GM12873 (cell line): ENCODE data around the gene KLLN.

Experiments used
- TF ChIP-seq, protein P1 (sequence below): IDR thresholded peaks from 2 replicates; pipeline ENCODE4 v1.5.1; 2012; ENCODE audit warnings: low read depth, mild to moderate bottlenecking, moderate library complexity, low read length, control low read depth; ENCODE audit not compliant: insufficient read depth; ENCODE audit errors: missing control alignments

Gene KLLN

DNA sequence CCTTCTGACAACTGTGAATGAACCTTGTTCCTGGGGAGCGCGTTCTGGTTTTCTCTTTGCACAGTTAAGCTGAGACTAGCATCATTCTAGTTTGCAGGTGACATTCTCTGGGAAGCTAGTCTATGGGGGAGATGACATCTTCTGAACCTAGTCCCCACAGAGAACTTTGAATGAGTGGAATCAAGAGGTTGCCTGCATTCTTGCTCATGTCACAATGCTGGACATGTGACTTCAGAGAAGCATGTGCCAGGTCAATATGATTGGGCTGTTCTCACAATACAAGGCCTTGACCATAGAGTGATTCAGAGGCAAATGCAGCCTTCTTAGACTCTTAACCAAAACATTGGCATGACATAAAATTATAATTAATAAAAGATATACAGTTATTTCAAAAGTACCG is 22.1 kb downstream of the KLLN start:
- TF ChIP-seq, protein P1, sequence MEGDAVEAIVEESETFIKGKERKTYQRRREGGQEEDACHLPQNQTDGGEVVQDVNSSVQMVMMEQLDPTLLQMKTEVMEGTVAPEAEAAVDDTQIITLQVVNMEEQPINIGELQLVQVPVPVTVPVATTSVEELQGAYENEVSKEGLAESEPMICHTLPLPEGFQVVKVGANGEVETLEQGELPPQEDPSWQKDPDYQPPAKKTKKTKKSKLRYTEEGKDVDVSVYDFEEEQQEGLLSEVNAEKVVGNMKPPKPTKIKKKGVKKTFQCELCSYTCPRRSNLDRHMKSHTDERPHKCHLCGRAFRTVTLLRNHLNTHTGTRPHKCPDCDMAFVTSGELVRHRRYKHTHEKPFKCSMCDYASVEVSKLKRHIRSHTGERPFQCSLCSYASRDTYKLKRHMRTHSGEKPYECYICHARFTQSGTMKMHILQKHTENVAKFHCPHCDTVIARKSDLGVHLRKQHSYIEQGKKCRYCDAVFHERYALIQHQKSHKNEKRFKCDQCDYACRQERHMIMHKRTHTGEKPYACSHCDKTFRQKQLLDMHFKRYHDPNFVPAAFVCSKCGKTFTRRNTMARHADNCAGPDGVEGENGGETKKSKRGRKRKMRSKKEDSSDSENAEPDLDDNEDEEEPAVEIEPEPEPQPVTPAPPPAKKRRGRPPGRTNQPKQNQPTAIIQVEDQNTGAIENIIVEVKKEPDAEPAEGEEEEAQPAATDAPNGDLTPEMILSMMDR: no peak

DNA sequence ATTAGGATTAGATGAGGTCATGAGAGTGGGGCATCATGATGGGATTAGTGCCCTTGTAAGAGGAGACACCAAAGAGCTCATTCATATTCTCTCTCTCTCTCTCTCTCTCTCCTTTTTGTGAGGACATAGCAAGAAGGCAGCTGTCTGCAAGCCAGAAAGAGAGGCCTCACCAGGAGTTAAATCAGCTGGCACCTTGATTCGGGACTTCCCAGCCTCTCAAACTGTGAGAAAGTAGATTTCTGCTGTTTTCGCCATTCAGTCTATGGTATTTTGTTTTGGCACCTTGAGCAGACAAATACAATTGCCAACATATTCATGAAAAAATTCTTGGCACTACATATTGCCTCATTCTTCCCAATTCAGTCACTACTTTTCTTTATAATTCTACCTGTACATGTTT is 24.7 kb downstream of the KLLN start:
- TF ChIP-seq, protein P1: no peak

DNA sequence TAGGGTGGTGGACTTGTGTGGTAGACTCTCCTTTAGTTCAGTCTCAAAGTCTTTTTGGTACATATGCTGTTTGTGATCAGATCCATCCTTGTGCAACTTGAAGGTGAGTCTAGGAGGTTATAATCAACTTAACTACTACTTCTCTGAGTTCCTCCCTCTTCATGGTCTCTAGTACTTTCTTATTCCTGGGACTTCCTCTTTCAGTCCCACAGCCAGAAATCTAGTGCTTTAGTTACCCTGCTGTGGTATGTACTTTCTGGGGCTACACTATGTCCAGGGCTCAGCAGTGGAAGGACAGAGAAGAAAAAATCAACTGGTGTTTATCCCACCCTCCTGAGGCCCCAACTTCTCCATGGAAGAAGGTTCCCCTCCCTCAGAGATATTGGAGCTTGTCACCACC is 25.9 kb downstream of the KLLN start:
- TF ChIP-seq, protein P1: no peak

GRCh38 chr10:87836098-87836497 is 27.2 kb downstream of the KLLN start:
- TF ChIP-seq, protein P1: no peak

- TF ChIP-seq, protein P1: no peak
Measured at GRCh38 chr10:87829986-87830729, 33.2 kb downstream of the KLLN start.

DNA sequence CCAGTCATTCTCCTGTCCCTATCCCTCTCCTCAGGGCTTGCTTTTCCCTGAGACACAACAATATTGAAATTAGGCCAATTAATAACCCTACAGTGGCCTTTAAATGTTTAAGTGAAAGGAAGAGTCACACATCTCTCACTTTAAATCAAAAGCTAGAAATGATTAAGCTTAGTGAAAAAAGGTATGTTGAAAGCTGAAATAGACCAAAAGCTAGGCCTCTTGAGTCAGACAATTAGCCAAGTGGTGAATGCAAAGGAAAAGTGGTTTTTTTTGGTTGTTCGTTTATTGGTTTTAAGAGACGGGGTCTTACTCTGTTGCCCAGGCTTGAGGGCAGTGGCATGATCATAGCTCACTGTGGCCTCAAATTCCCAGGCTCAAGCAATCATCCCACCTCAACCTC is 35.7 kb downstream of the KLLN start:
- TF ChIP-seq, protein P1: no peak

GRCh38 chr10:87826653-87827052 is 36.7 kb downstream of the KLLN start:
- TF ChIP-seq, protein P1: no peak
